Activated CD8-positive, alpha-beta memory T cell treated with anti-CD3 and anti-CD28 coated beads, Interleukin-2, amount 10 ng/mL, durations not matched to agents 7 days and 5 days (primary cell): ENCODE data around the gene DIS3L2. TPM values are rescaled to one million over a fixed set of nuclear protein-coding genes. Genes with fewer than 3 reads are reported as not detected.
"Not testable (repeated sequence)": the region's sequence is repeated elsewhere in the genome, so short reads cannot be mapped to it uniquely, and the experiment has no call there.

Experiments
- ATAC-seq: fragments of 150-1000 bp; cut with Tn5 transposase; one replicate; pipeline ENCODE4 v1.10.0; 2021; ENCODE audit warnings: moderate library complexity
- CTCF ChIA-PET: fragments of 350-600 bp; sonication (Branson Sonifier 250); formaldehyde crosslinking; loops from one replicate; lab custom pipeline; 2021; ENCODE audit warnings: antibody characterized with exemption; lab: Charles Lee
- DNase-seq: peaks from one replicate; pipeline ENCODE4 v3.0.0-alpha.2; 2020
- H3K27ac Mint-ChIP-seq: one replicate; pipeline ENCODE4 v1.8.0; 2021; ENCODE audit warnings: mild to moderate bottlenecking, mixed read lengths
- H3K27me3 Mint-ChIP-seq: one replicate; pipeline ENCODE4 v1.8.0; 2021; ENCODE audit warnings: mixed read lengths
- H3K36me3 Mint-ChIP-seq: one replicate; pipeline ENCODE4 v1.8.0; 2021; ENCODE audit warnings: mild to moderate bottlenecking, mixed read lengths
- H3K4me1 Mint-ChIP-seq: one replicate; pipeline ENCODE4 v1.8.0; 2021; ENCODE audit warnings: mixed read lengths
- H3K4me3 Mint-ChIP-seq: one replicate; pipeline ENCODE4 v1.8.0; 2021; ENCODE audit warnings: mild to moderate bottlenecking, moderate library complexity, mixed read lengths
- H3K9me3 Mint-ChIP-seq: one replicate; pipeline ENCODE4 v1.8.0; 2022; ENCODE audit warnings: low read depth, mixed read lengths
- total RNA-seq, 2 experiments: library from RNA; stranded (reverse); gene quantifications; one replicate each; pipeline ENCODE4 v1.2.3, GENCODE V29; 2021

DIS3L2 gene
- total RNA-seq, 2 experiments from 2014 or later: 25.4 to 39.4 TPM

DNA sequence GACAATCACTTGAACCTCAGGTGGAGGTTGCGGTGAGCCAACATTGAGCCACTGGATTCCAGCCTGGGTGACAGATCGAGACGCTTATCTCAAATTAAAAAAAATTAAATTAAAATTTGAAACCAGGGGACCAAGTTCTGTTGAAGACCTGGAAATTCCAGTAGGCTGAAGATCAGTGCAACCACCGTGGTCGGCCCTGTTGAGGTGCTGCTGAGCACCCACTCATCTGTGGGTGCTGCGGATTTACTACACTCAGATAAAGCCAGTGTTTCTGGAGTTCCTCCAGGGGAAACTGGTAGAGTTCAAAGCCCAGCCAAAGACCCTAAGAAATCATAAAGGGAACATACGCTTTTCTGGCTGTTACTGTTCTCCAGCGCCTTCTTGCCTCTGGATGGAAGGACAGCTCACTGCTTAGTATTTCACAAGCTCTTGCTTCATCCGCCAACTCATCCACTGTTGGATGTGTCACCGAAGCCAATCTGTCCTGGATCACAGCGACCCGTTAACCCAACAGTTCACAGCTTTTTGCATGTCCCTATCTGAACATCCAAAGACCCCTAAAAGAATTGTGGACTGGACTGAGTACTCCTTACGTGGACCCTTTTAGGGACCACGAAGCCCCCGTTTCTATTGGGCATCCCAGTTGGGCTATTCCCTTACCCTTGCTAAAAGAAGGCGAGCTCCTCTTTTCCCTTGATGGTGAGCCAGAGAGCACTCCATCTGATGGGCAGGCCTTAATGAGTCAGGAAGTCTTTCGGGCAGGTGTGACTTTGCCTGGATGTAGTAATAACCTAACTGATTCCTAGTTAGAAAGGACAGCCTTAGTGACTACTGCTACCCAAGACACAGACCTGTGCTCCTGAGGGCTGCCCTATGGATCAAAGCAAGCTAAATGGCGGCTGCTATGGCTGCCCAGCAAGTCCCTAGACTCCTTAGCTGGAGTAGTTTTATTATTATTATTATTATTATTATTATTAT lies 411.0 kb downstream of the DIS3L2 start:
- H3K4me3 Mint-ChIP-seq: no peak overlapping the region
- CTCF ChIA-PET: interaction anchor here (1.2 to 1.4 kb wide), 2 partner anchors 10 to 149 kb away, joined by 3 read pairs; no protein-coding TSS in a partner anchor
- no peaks in the 10 kb centered on the region for H3K9me3 Mint-ChIP-seq
- no peak overlapping the region for H3K27ac Mint-ChIP-seq
- ATAC-seq: no peak
- DNase-seq: no peak
- no peaks in the 10 kb centered on the region for H3K27me3 Mint-ChIP-seq
- no peaks in the 10 kb centered on the region for H3K4me1 Mint-ChIP-seq
- H3K36me3 Mint-ChIP-seq: no peaks in the 10 kb centered on the region

- CTCF ChIA-PET: interaction anchor here (1.2 kb wide), 1 partner anchor 47 kb away, joined by 4 read pairs; no protein-coding TSS in a partner anchor
- H3K4me3 Mint-ChIP-seq: no peak overlapping the region
Measured at GRCh38 chr2:232374356-232374755, 412.8 kb downstream of the DIS3L2 start.

DNA sequence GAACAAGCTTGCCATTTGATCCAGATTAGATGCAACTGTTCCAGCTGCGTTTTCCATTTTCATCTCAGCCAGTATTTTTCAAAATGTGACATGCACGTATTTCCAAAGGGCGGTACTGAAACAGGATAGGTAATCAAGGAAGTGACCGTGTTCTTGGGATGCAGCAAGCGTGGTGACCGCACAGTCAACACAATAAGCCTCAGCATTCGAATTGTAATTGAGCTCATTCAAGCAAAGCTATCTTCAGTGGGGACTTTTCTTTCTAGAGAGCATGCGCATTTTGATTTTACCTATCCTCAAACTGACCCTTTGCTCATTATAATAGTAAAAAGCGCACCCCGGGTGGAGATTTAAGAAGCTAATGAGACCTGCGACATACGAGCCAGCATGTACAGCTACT lies 413.7 kb downstream of the DIS3L2 start:
- DNase-seq: no peak
- Mint-ChIP-seq H3K4me1 (no peaks in the 10 kb centered on the region), H3K27me3 (no peaks in the 10 kb centered on the region), H3K36me3 (no peaks in the 10 kb centered on the region), H3K9me3 (no peaks in the 10 kb centered on the region), H3K27ac (no peak overlapping the region), H3K4me3 (no peak overlapping the region)
- CTCF ChIA-PET: interaction anchor here (1.0 to 1.5 kb wide), 2 partner anchors 10 to 48 kb away, joined by 3 to 6 read pairs; no protein-coding TSS in a partner anchor
- no peak for ATAC-seq

More at GRCh38 chr2:232374356-232374755, 412.8 kb downstream of the DIS3L2 start:
- DNase-seq (no peak), ATAC-seq (no peak)
- Mint-ChIP-seq H3K27me3 (no peaks in the 10 kb centered on the region), H3K4me1 (no peaks in the 10 kb centered on the region), H3K9me3 (no peaks in the 10 kb centered on the region), H3K36me3 (no peaks in the 10 kb centered on the region), H3K27ac (no peak overlapping the region)

GRCh38 chr2:232376260-232376659 lies 414.7 kb downstream of the DIS3L2 start:
- Mint-ChIP-seq H3K4me3 (no peak overlapping the region), H3K27ac (no peak overlapping the region), H3K4me1 (no peaks in the 10 kb centered on the region), H3K27me3 (no peaks in the 10 kb centered on the region), H3K9me3 (no peaks in the 10 kb centered on the region), H3K36me3 (no peaks in the 10 kb centered on the region)
- DNase-seq (no peak), ATAC-seq (no peak)
- CTCF ChIA-PET: interaction anchor here (1.5 kb wide), 1 partner anchor 11 kb away, joined by 6 read pairs; no protein-coding TSS in a partner anchor

DNA sequence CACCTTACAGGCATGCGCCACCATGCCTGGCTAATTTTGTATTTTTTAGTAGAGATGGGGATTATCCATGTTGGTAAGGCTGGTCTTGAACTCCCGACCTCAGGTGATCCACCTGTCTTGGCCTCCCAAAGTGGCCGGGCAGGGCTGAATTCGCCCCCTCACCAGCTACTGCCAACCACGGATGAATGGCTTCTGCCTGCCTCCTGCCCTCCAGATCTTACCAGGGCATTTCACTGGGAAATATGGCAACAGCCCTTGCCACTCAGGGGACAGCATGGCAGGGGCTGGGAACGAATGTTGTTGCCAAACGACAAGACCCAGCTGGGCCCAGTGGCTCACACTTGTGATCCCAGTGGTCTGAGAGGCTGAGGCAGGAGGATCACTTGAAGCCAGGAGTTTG lies 415.2 kb downstream of the DIS3L2 start:
- no peak overlapping the region for H3K4me3 Mint-ChIP-seq
- H3K27me3 Mint-ChIP-seq: peaks cover under 1% of the 10 kb centered on the region
- CTCF ChIA-PET: no interaction called here
- no peak for ATAC-seq
- no peak for DNase-seq
- H3K4me1 Mint-ChIP-seq: no peaks in the 10 kb centered on the region
- no peaks in the 10 kb centered on the region for H3K36me3 Mint-ChIP-seq
- H3K27ac Mint-ChIP-seq: no peak overlapping the region
- no peaks in the 10 kb centered on the region for H3K9me3 Mint-ChIP-seq

- CTCF ChIA-PET: no interaction called here
- H3K4me3 Mint-ChIP-seq: no peak overlapping the region
- H3K27me3 Mint-ChIP-seq: peaks cover 7% of the 10 kb centered on the region
- DNase-seq: no peak
- no peak overlapping the region for H3K27ac Mint-ChIP-seq
- no peaks in the 10 kb centered on the region for H3K9me3 Mint-ChIP-seq
- H3K36me3 Mint-ChIP-seq: no peaks in the 10 kb centered on the region
- no peak for ATAC-seq
- H3K4me1 Mint-ChIP-seq: no peaks in the 10 kb centered on the region
Measured at GRCh38 chr2:232377319-232377718, 415.8 kb downstream of the DIS3L2 start.

- CTCF ChIA-PET: no interaction called here
- H3K4me1 Mint-ChIP-seq: no peaks in the 10 kb centered on the region
- DNase-seq (no peak), ATAC-seq (no peak)
- H3K9me3 Mint-ChIP-seq: no peaks in the 10 kb centered on the region
- H3K27me3 Mint-ChIP-seq: peaks cover 11% of the 10 kb centered on the region
- H3K36me3 Mint-ChIP-seq: no peaks in the 10 kb centered on the region
- no peak overlapping the region for H3K4me3 Mint-ChIP-seq
- no peak overlapping the region for H3K27ac Mint-ChIP-seq
Measured at GRCh38 chr2:232377841-232378734, 416.6 kb downstream of the DIS3L2 start.

- H3K4me3 Mint-ChIP-seq, H3K27ac Mint-ChIP-seq, H3K9me3 Mint-ChIP-seq, H3K36me3 Mint-ChIP-seq, ATAC-seq, H3K4me1 Mint-ChIP-seq, DNase-seq, CTCF ChIA-PET: not testable (repeated sequence)
- H3K27me3 Mint-ChIP-seq: peaks cover 15% of the 10 kb centered on the region
Measured at GRCh38 chr2:232378735-232379151, 417.2 kb downstream of the DIS3L2 start, which contains the start of gene ALPP. Gene ALPP (plus strand): TSS chr2:232378751. CDS start chr2:232378803, 52 bp downstream.

GRCh38 chr2:232379610-232380590 lies 418.4 kb downstream of the DIS3L2 start:
- H3K4me1 Mint-ChIP-seq, H3K27ac Mint-ChIP-seq, DNase-seq, ATAC-seq, H3K36me3 Mint-ChIP-seq, H3K9me3 Mint-ChIP-seq, H3K4me3 Mint-ChIP-seq, CTCF ChIA-PET: not testable (repeated sequence)
- H3K27me3 Mint-ChIP-seq: peaks cover 26% of the 10 kb centered on the region

GRCh38 chr2:232381204-232382031 lies 419.9 kb downstream of the DIS3L2 start:
- H3K4me3 Mint-ChIP-seq, CTCF ChIA-PET: not testable (repeated sequence)

DNA sequence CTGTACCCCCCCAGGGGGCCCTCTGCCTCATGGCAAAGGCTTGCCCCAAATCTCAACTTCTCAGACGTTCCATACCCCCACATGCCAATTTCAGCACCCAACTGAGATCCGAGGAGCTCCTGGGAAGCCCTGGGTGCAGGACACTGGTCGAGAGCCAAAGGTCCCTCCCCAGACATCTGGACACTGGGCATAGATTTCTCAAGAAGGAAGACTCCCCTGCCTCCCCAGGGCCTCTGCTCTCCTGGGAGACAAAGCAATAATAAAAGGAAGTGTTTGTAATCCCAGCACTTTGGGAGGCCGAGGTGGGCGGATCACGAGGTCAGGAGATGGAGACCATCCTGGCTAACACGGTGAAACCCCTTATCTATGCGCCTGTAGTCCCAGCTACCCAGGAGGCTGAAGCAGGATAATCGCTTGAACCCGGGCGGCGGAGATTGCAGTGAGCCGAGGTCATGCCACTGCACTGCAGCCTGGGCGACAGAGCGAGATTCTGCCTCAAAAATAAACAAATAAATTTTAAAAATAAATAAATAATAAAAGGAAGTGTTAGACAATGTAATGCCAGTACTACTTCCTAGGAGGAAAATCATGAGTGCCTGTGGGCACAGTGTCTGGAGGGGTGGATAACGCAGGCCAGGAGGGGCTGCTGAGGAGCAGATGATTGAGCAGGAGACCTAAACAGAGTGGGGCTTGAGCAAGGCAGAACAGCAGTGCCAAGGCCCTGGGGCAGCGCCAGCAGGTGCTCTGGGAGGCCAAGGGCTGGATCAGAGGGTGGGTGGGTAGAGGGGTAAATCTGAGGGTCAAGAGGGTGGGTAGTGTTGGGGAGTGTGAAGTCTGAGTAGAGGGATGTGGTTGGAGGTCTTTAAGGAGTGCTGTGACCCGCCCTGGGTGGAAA lies 421.1 kb downstream of the DIS3L2 start:
- no peak for ATAC-seq
- Mint-ChIP-seq H3K27ac (no peak overlapping the region), H3K4me1 (no peaks in the 10 kb centered on the region), H3K4me3 (no peak overlapping the region), H3K27me3 (peaks cover 50% of the 10 kb centered on the region), H3K36me3 (no peaks in the 10 kb centered on the region), H3K9me3 (no peaks in the 10 kb centered on the region)
- DNase-seq: no peak
- CTCF ChIA-PET: no interaction called here

More at GRCh38 chr2:232381204-232382031, 419.9 kb downstream of the DIS3L2 start:
- not testable (repeated sequence) for H3K4me1 Mint-ChIP-seq, H3K36me3 Mint-ChIP-seq, DNase-seq, H3K27ac Mint-ChIP-seq, H3K9me3 Mint-ChIP-seq
- peak; percentile 66 for ATAC-seq
- H3K27me3 Mint-ChIP-seq: peaks cover 41% of the 10 kb centered on the region
